Ascending aorta (tissue), 2 donors: ENCODE results near the gene GNA12. TPM values are rescaled to one million over a fixed set of nuclear protein-coding genes. Genes with fewer than 3 reads are reported as not detected.

Experiments
- DNase-seq, 2 donors: peaks; one replicate each; pipeline ENCODE4 v3.0.0-alpha.2; 2019; ENCODE audit warnings: low spot score in 2 of 2
- H3K27ac ChIP-seq, 2 donors: fragments of 200-600 bp; sonication (generic); one replicate each; pipeline ENCODE4 v1.5.1; 2016 to 2017; ENCODE audit warnings: mild to moderate bottlenecking in 1 of 2
- H3K27me3 ChIP-seq: fragments of 200-600 bp; sonication (generic); one replicate; pipeline ENCODE4 v1.5.1; 2017
- H3K36me3 ChIP-seq, 2 donors: fragments of 200-600 bp; sonication (generic); one replicate each; pipeline ENCODE4 v1.5.1; 2016
- H3K4me1 ChIP-seq, 2 donors: fragments of 200-600 bp; sonication (generic); one replicate each; pipeline ENCODE4 v1.5.1; 2016 to 2017; ENCODE audit warnings: mild to moderate bottlenecking in 1 of 2
- H3K4me3 ChIP-seq, 2 donors: fragments of 200-600 bp; sonication (generic); one replicate each; pipeline ENCODE4 v1.5.1; 2016 to 2017; ENCODE audit warnings: mild to moderate bottlenecking in 1 of 2
- H3K9me3 ChIP-seq, 2 donors: fragments of 200-600 bp; sonication (generic); one replicate each; pipeline ENCODE4 v1.5.1; 2016
- intact Hi-C: fragments of 100-400 bp; cut with DNase I; formaldehyde crosslinking; loops from one replicate; pipeline ENCODE4 v1.15.1; 2023
- total RNA-seq: library from RNA; depleted of rRNA; stranded (reverse); fragments of >200 nt; gene quantifications from one replicate; pipeline ENCODE4 v1.1.0, GENCODE V29; 2016
- TF ChIP-seq, protein P1 (sequence below), 3 experiments: fragments of 200-600 bp in 2 of 3; fragments of 450-650 bp in 1 of 3; sonication (generic) in 2 of 3; IDR thresholded peaks; one replicate each; pipeline ENCODE4 v1.5.1; 2016 to 2019; ENCODE audit warnings: antibody characterized with exemption in 3 of 3, mild to moderate bottlenecking in 1 of 3, moderate library complexity in 1 of 3

GNA12 gene, protein sequence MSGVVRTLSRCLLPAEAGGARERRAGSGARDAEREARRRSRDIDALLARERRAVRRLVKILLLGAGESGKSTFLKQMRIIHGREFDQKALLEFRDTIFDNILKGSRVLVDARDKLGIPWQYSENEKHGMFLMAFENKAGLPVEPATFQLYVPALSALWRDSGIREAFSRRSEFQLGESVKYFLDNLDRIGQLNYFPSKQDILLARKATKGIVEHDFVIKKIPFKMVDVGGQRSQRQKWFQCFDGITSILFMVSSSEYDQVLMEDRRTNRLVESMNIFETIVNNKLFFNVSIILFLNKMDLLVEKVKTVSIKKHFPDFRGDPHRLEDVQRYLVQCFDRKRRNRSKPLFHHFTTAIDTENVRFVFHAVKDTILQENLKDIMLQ
- 61.0 TPM for total RNA-seq

DNA sequence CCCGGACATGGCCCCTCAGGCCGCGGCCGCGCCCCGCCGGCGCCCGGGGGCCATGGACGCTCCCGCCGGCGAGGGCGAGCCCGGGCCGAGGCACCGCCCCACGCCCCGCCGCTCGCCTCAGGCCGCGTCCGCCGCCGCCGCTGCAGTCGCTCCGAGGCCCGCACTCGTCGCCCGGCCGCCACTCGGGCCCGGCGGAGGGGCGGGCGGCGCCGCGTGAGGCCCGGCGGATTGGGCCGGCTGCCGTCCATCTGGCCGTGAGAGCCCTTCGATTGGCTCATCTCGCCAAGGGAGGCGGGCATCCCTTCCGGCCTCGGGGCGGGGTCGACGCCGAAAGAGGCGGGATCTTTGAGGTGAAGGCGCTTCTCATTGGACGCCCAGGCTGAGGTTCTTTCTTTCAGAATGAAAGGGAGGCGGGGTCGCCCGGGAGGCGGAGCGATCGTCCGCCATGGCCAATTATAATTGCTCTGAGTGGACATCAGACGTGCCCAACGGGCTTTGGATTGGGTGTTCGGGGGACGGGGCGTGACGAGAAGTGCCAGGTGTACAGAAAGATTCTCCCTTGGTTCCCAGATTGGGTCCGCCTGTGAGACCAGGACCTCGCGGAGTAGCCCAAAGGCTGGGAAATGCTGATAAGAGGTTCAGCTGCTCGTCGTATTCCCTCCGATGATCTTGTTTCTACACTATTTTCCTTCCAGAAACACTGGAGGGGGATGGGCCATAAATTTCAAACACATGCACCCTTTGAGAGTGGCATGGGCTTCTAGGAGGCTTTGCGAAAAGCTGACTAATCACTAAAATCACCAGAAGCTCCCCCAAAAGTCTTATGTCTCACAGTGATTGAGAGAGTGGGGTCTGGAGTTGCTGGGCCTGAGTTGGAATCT is at the start of gene GNA12:
Gene GNA12 (minus strand): TSS at position 156 of the 881 bp plus-strand sequence. CDS start 147 bp downstream, at position 9.
- peaks cover 9 to 18% of the 10 kb centered on the region in 2 donors for H3K4me1 ChIP-seq
- no peaks in the 10 kb centered on the region for H3K36me3 ChIP-seq
- H3K4me3 ChIP-seq: peak within 1 kb of the TSS; percentile 90 to 94
- TF ChIP-seq, protein P1, sequence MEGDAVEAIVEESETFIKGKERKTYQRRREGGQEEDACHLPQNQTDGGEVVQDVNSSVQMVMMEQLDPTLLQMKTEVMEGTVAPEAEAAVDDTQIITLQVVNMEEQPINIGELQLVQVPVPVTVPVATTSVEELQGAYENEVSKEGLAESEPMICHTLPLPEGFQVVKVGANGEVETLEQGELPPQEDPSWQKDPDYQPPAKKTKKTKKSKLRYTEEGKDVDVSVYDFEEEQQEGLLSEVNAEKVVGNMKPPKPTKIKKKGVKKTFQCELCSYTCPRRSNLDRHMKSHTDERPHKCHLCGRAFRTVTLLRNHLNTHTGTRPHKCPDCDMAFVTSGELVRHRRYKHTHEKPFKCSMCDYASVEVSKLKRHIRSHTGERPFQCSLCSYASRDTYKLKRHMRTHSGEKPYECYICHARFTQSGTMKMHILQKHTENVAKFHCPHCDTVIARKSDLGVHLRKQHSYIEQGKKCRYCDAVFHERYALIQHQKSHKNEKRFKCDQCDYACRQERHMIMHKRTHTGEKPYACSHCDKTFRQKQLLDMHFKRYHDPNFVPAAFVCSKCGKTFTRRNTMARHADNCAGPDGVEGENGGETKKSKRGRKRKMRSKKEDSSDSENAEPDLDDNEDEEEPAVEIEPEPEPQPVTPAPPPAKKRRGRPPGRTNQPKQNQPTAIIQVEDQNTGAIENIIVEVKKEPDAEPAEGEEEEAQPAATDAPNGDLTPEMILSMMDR (IDR thresholded peaks at IDR 0.05): no peak
- DNase-seq: peak; percentile 97 to 100
- H3K27ac ChIP-seq: peak within 1 kb of the TSS; percentile 57 to 62
- intact Hi-C loops: loop anchor here (1.0 to 5.0 kb wide), 3 partner anchors 19 to 87 kb away; no protein-coding TSS in a partner anchor
- no peaks in the 10 kb centered on the region for H3K27me3 ChIP-seq
- no peaks in the 10 kb centered on the region for H3K9me3 ChIP-seq

GRCh38 chr7:2893411-2893861 is 49.3 kb upstream of the GNA12 start:
- no peak overlapping the region for H3K27ac ChIP-seq
- TF ChIP-seq, protein P1 (IDR thresholded peaks at IDR 0.05): no peak
- peaks cover 3% of the 10 kb centered on the region for H3K27me3 ChIP-seq
- no peak overlapping the region for H3K4me3 ChIP-seq
- no peaks in the 10 kb centered on the region for H3K9me3 ChIP-seq
- intact Hi-C loops: no loop called here
- H3K36me3 ChIP-seq: no peaks in the 10 kb centered on the region
- no peak for DNase-seq
- H3K4me1 ChIP-seq: no peaks in the 10 kb centered on the region

DNA sequence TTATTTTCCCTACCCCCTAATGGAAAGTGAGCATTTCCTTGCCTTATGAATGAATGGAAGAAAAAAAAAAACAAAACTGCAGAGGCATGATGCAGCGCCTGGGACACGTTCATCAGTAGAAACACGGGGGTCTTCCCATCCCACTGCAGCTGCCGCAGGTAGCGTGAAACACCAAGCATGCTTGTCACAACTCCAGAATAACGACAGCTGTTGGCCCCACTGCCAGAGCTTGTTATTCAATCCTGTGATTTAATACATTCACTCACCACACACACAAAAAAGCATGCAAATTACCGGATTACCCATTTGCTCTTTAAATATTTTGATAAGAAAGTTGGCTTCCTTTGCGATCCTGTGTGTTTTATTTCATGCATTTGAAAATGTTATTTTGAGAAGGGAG is 48.4 kb upstream of the GNA12 start:
- TF ChIP-seq, protein P1 (IDR thresholded peaks at IDR 0.05): no peak
- Histone ChIP-seq H3K36me3 (no peaks in the 10 kb centered on the region), H3K4me3 (no peak overlapping the region), H3K4me1 (no peaks in the 10 kb centered on the region), H3K27me3 (no peaks in the 10 kb centered on the region), H3K27ac (no peak overlapping the region), H3K9me3 (no peaks in the 10 kb centered on the region)
- no peak for DNase-seq
- intact Hi-C loops: no loop called here

DNA sequence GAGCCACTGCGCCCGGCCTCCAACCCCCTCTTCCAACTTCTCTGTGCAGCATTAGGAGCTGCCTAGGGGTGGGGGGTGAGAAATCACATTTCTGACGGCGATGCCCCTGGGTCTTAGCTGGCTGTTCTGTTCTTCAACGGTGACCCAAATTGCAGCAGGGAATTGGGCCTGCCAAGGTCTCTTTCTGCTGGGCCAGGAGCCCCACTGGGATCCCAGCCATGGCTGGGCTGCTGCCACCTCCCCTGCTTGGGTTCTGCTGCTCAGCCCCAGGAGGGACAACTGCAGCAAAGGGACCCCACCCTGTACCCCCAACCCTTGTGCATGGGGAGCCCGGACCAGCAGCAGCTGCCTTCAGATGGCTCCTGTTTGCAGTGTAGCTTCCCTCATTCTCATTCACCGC is 43.7 kb upstream of the GNA12 start:
- H3K4me3 ChIP-seq: no peak overlapping the region
- TF ChIP-seq, protein P1 (IDR thresholded peaks at IDR 0.05): no peak
- no peaks in the 10 kb centered on the region for H3K27me3 ChIP-seq
- H3K9me3 ChIP-seq: no peaks in the 10 kb centered on the region
- DNase-seq: no peak
- intact Hi-C loops: loop anchor here (5.0 kb wide), 2 partner anchors 269 to 1009 kb away; no protein-coding TSS in a partner anchor
- H3K27ac ChIP-seq: no peak overlapping the region
- H3K4me1 ChIP-seq: no peaks in the 10 kb centered on the region
- no peaks in the 10 kb centered on the region for H3K36me3 ChIP-seq

- no peaks in the 10 kb centered on the region for H3K9me3 ChIP-seq
- no peak overlapping the region for H3K27ac ChIP-seq
- no peaks in the 10 kb centered on the region for H3K27me3 ChIP-seq
- TF ChIP-seq, protein P1 (IDR thresholded peaks at IDR 0.05): peak; percentile 67 to 80 (median 78)
- no peak for DNase-seq
- no peaks in the 10 kb centered on the region for H3K36me3 ChIP-seq
- intact Hi-C loops: loop anchor here (5.0 kb wide), 2 partner anchors 270 to 1010 kb away; no protein-coding TSS in a partner anchor
- no peak overlapping the region for H3K4me3 ChIP-seq
- no peaks in the 10 kb centered on the region for H3K4me1 ChIP-seq
Measured at GRCh38 chr7:2886900-2887299, 42.8 kb upstream of the GNA12 start.
